K562 (cell line): ENCODE measurements around the gene FRMD4A. TPM values are rescaled to one million over a fixed set of nuclear protein-coding genes. Genes with fewer than 3 reads are reported as not detected.

ENCODE experiments used
- ATAC-seq: fragments of 200-7000 bp; cut with Tn5 transposase; 3 replicates; pipeline ENCODE4 v1.9.1; 2020; ENCODE audit warnings: moderate library complexity
- BruUV-seq: library from RNA; stranded (reverse); fragments of 400-500 nt; replicated peaks from 2 replicates; lab custom pipeline; 2021; lab: Mats Ljungman, UMichigan
- CTCF ChIA-PET: fragments of 300-600 bp; formaldehyde crosslinking; extraction: SDS; loops from one replicate; lab custom pipeline; 2021; ENCODE audit warnings: low intra/inter-chr PET ratio; lab: Yijun Ruan, JAX
- POLR2A ChIA-PET: fragments of 300-600, 350-650 bp; sonication (Branson Sonifier 250); formaldehyde crosslinking; extraction: SDS; loops from one replicate; lab custom pipeline; 2021; ENCODE audit warnings: antibody characterized with exemption, inconsistent platforms; lab: Yijun Ruan, JAX
- DNase-seq, 4 experiments: peaks; one replicate each; pipeline versions ENCODE4 v3.0.0 to v3.0.0-alpha.2; 2011 to 2018; ENCODE audit warnings: low spot score in 3 of 4, mixed read lengths in 3 of 4; ENCODE audit errors: extremely low read depth in 1 of 4
- FAIRE-seq: peaks from 2 replicates; lab custom pipeline; 2011; peaks lifted over from hg19 to GRCh38; lab: Jason Lieb, UNC
- H2AFZ ChIP-seq: 2 replicates; pipeline ENCODE4 v1.6.0; 2011; ENCODE audit warnings: low read depth, low read length, control low read depth, inconsistent platforms
- H3K27ac ChIP-seq: fragments of 200-600 bp; 3 replicates; pipeline ENCODE4 v1.8.0; 2011; ENCODE audit warnings: low read depth, mild to moderate bottlenecking, control low read depth, inconsistent platforms, low read length, moderate library complexity, mixed read lengths; ENCODE audit errors: extremely low read depth
- H3K27me3 ChIP-seq, 2 experiments: fragments of 300-600 bp in 1 of 2; 2 replicates in 1 of 2; 3 replicates in 1 of 2; pipeline versions ENCODE4 v1.6.0 to v1.8.0; 2011; ENCODE audit warnings: inconsistent platforms in 2 of 2, low read length in 2 of 2, mild to moderate bottlenecking in 1 of 2, mixed read lengths in 1 of 2, moderate library complexity in 1 of 2; ENCODE audit not compliant: control insufficient read depth in 2 of 2, insufficient read depth in 2 of 2
- H3K36me3 ChIP-seq: fragments of 300-600 bp; 3 replicates; pipeline ENCODE4 v1.8.0; 2011; ENCODE audit warnings: mild to moderate bottlenecking, low read length, inconsistent platforms; ENCODE audit not compliant: control insufficient read depth, insufficient read depth
- H3K4me1 ChIP-seq, 2 experiments: fragments of 200-600 bp in 1 of 2; replicated peaks in 1 of 2; 2 replicates in 1 of 2; 3 replicates in 1 of 2; pipeline versions ENCODE4 v1.5.1 to v1.8.0; 2011; ENCODE audit warnings: inconsistent platforms in 2 of 2, low read length in 2 of 2, mild to moderate bottlenecking in 1 of 2, mixed read lengths in 1 of 2, moderate library complexity in 1 of 2; ENCODE audit not compliant: control insufficient read depth in 2 of 2, insufficient read depth in 2 of 2
- H3K4me2 ChIP-seq: 2 replicates; pipeline ENCODE4 v1.6.1; 2011; ENCODE audit warnings: low read length, control low read depth, inconsistent platforms, mixed read lengths; ENCODE audit not compliant: insufficient read depth
- H3K4me3 ChIP-seq: fragments of 200-600 bp; sonication (generic), shearing (Covaris generic); 2 replicates; pipeline ENCODE4 v1.5.1; 2016; ENCODE audit warnings: control low read depth, inconsistent platforms
- H3K79me2 ChIP-seq: fragments of 200-600 bp; 3 replicates; pipeline ENCODE4 v1.8.0; 2011; ENCODE audit warnings: low read length, inconsistent platforms; ENCODE audit not compliant: control insufficient read depth, insufficient read depth
- H3K9ac ChIP-seq, 2 experiments: 2 replicates each; pipeline versions ENCODE4 v1.6.0 to v1.6.1; 2011; ENCODE audit warnings: low read depth in 2 of 2, low read length in 2 of 2, control low read depth in 1 of 2, inconsistent platforms in 1 of 2, mild to moderate bottlenecking in 1 of 2, mixed read lengths in 1 of 2; ENCODE audit not compliant: insufficient read depth in 1 of 2
- H3K9me1 ChIP-seq: one replicate; pipeline ENCODE4 v1.6.0; 2011; ENCODE audit warnings: inconsistent platforms, mild to moderate bottlenecking, low read length, moderate library complexity; ENCODE audit not compliant: control insufficient read depth, insufficient read depth
- H3K9me3 ChIP-seq: replicated peaks from 2 replicates; pipeline ENCODE4 v1.5.1; 2011; ENCODE audit warnings: low read depth, low read length, inconsistent platforms; ENCODE audit not compliant: control insufficient read depth, insufficient read depth
- H4K20me1 ChIP-seq: replicated peaks from 2 replicates; pipeline ENCODE4 v1.6.1; 2011; ENCODE audit warnings: low read length, inconsistent platforms, mixed read lengths; ENCODE audit not compliant: control insufficient read depth, insufficient read depth
- C11orf30 ChIP-seq: fragments of 450-650 bp; IDR thresholded peaks from 2 replicates; pipeline ENCODE4 v1.6.1; 2016; ENCODE audit warnings: low read depth, mild to moderate bottlenecking
- ETV1 ChIP-seq: fragments of 450-650 bp; conservative IDR thresholded peaks from 2 replicates; pipeline ENCODE4 v1.6.1; 2016; ENCODE audit warnings: missing genetic modification characterization, control low read depth, low read depth, missing compliant biosample characterization
- GATAD2B ChIP-seq: fragments of 450-650 bp; IDR thresholded peaks from 2 replicates; pipeline ENCODE4 v1.6.1; 2017; ENCODE audit warnings: mild to moderate bottlenecking, borderline replicate concordance
- MAFF ChIP-seq: IDR thresholded peaks from 2 replicates; pipeline ENCODE4 v1.6.1; 2012; ENCODE audit warnings: low read length, improper control_type of control experiment
- MAFG ChIP-seq: fragments of 450-650 bp; conservative IDR thresholded peaks from 2 replicates; pipeline ENCODE4 v1.6.1; 2016; ENCODE audit warnings: missing genetic modification characterization, missing compliant biosample characterization
- MAFK ChIP-seq: IDR thresholded peaks from 2 replicates; pipeline ENCODE4 v1.6.1; 2011; ENCODE audit warnings: low read length, improper control_type of control experiment
- RB1 ChIP-seq: fragments of 450-650 bp; IDR thresholded peaks from 2 replicates; pipeline ENCODE4 v1.6.1; 2017; ENCODE audit warnings: low read depth, mild to moderate bottlenecking
- XRCC5 ChIP-seq: fragments of 200-400 bp; formaldehyde crosslinking; IDR thresholded peaks from 2 replicates; pipeline ENCODE4 v1.6.1; 2017; ENCODE audit warnings: low read depth, mild to moderate bottlenecking, low read length
- ZNF316 ChIP-seq: fragments of 450-650 bp; IDR thresholded peaks from 2 replicates; pipeline ENCODE4 v1.6.1; 2016
- WGBS: fragments of 100-300 bp; shearing (Covaris generic); methylation state at CpG from one replicate; pipeline ENCODE4 v1.1.6; 2016; ENCODE audit warnings: low coverage, mixed read lengths; ENCODE audit not compliant: insufficient coverage; ENCODE audit errors: missing lambda C conversion rate; 5-methylcytosine and 5-hydroxymethylcytosine counted together
- in situ Hi-C: fragments of 300-500 bp; cut with MboI; formaldehyde crosslinking; loops from 4 replicates; pipeline ENCODE4 v1.15.0; 2018; ENCODE audit warnings: inconsistent platforms, mixed read lengths
- intact Hi-C: fragments of 100-400 bp; cut with micrococcal nuclease; formaldehyde crosslinking; loops from 2 replicates; pipeline ENCODE4 v1.14.2; 2022
- polyA plus RNA-seq, 8 experiments: library from polyadenylated mRNA; depleted of rRNA in 4 of 8; stranded (reverse) in 5 of 8; unstranded in 3 of 8; fragments of >200 nt; fragmentation: Nextera tagmentation in 2 of 8; fragmentation: Illumina TruSeq in 1 of 8; extraction: Ambion mirVana in 2 of 8; extraction: Trizol in 1 of 8; gene quantifications; 2 replicates each; pipeline versions ENCODE4 v1.2.1 to v1.2.3, GENCODE V29; 2011 to 2014; ENCODE audit warnings: inconsistent platforms in 1 of 8, missing spikeins in 1 of 8
- total RNA-seq, 7 experiments: library from RNA; depleted of rRNA in 6 of 7; stranded (reverse); fragments of >200 nt in 6 of 7; fragmentation: Illumina TruSeq in 2 of 7; extraction: Trizol in 2 of 7; gene quantifications; 2 replicates each; pipeline versions ENCODE4 v1.2.1 to v1.2.3, GENCODE V29; 2011 to 2021; ENCODE audit warnings: low replicate concordance in 1 of 7
- TF ChIP-seq, protein P1 (sequence below): fragments of 450-650 bp; IDR thresholded peaks from 2 replicates; pipeline ENCODE4 v1.6.1; 2016; ENCODE audit warnings: borderline replicate concordance
- TF ChIP-seq, protein P2 (sequence below): fragments of 450-650 bp; IDR thresholded peaks from 2 replicates; pipeline ENCODE4 v1.6.1; 2016
- TF ChIP-seq, protein P3 (sequence below): sonication (generic); formaldehyde crosslinking; IDR thresholded peaks from 2 replicates; pipeline ENCODE4 v1.8.0; 2022; ENCODE audit warnings: missing genetic modification reagents, mild to moderate bottlenecking, moderate library complexity, borderline replicate concordance

FRMD4A gene
- total and polyA plus RNA-seq, 9 of the 15 experiments (the other 6 are each of a cell fraction or from before 2014, with no cell fraction given) = 0.80 to 5.2 (median 3.0) TPM

DNA sequence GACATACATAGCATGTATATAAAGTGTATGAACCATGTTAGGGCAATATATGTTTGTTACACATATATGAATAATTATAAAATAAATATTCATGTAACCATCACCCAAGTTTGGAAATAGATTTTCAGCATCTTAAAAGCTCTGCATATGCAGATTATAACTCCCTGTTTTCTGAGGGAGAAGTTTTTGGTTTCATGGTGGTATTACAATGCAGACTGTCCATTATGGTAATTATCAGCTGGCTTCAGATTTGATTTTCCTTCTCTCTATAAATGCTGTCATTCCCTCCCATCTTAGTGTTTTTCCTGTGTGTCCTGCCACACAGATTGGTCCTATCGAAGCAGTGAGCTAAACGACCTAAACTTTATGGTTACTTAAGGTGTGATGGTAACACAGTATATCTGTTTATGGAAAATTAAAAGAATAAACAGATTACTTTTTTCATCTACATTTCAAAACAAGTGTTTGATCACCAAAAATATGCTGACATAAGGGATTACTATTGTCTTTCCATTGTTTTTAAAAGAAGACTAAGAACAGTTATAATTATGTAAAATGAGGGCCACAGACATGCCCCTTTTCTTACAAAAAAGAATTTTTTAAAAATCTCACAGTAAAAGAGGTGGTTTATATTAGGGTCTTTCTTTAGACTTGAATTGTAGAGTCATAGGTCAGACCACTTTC is 726.2 kb downstream of the FRMD4A start:
- 54% methylated on average over 2 of the region's 2 CpGs for WGBS
- Histone ChIP-seq H3K4me2 (no peak overlapping the region), H3K27me3 (no peaks in the 10 kb centered on the region), H4K20me1 (0 out of 2 replicates have a peak, but pooled peaks cover 4% of the 10 kb centered on the region), H3K9me1 (no peaks in the 10 kb centered on the region), H3K9me3 (no peaks in the 10 kb centered on the region), H3K79me2 (no peaks in the 10 kb centered on the region), H2AFZ (no peak overlapping the region), H3K27ac (no peak overlapping the region)
- no TSS peak for BruUV-seq
- in situ Hi-C loops = no loop called here
- ATAC-seq = no peak
- CTCF ChIA-PET = no interaction called here
- intact Hi-C loops = no loop called here
- TF ChIP-seq RB1 (no peak), ZNF316 (peak; percentile 92), MAFF (peak; percentile 83), ETV1 (tag) (no peak), GATAD2B (no peak), XRCC5 (no peak), MAFG (tag) (peak; percentile 65), C11orf30 (peak; percentile 79), MAFK (peak; percentile 88)
- TF ChIP-seq, protein P1, sequence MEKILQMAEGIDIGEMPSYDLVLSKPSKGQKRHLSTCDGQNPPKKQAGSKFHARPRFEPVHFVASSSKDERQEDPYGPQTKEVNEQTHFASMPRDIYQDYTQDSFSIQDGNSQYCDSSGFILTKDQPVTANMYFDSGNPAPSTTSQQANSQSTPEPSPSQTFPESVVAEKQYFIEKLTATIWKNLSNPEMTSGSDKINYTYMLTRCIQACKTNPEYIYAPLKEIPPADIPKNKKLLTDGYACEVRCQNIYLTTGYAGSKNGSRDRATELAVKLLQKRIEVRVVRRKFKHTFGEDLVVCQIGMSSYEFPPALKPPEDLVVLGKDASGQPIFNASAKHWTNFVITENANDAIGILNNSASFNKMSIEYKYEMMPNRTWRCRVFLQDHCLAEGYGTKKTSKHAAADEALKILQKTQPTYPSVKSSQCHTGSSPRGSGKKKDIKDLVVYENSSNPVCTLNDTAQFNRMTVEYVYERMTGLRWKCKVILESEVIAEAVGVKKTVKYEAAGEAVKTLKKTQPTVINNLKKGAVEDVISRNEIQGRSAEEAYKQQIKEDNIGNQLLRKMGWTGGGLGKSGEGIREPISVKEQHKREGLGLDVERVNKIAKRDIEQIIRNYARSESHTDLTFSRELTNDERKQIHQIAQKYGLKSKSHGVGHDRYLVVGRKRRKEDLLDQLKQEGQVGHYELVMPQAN = no peak
- TF ChIP-seq, protein P2, sequence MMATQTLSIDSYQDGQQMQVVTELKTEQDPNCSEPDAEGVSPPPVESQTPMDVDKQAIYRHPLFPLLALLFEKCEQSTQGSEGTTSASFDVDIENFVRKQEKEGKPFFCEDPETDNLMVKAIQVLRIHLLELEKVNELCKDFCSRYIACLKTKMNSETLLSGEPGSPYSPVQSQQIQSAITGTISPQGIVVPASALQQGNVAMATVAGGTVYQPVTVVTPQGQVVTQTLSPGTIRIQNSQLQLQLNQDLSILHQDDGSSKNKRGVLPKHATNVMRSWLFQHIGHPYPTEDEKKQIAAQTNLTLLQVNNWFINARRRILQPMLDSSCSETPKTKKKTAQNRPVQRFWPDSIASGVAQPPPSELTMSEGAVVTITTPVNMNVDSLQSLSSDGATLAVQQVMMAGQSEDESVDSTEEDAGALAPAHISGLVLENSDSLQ = no peak
- TF ChIP-seq, protein P3, sequence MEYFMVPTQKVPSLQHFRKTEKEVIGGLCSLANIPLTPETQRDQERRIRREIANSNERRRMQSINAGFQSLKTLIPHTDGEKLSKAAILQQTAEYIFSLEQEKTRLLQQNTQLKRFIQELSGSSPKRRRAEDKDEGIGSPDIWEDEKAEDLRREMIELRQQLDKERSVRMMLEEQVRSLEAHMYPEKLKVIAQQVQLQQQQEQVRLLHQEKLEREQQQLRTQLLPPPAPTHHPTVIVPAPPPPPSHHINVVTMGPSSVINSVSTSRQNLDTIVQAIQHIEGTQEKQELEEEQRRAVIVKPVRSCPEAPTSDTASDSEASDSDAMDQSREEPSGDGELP (CRISPR knock-in tag) = no peak
- TF ChIP-seq, all 486 proteins: peak for 5
- H3K4me3 ChIP-seq = no peak overlapping the region
- no peaks in the 10 kb centered on the region for H3K4me1 ChIP-seq
- DNase-seq (no peak), FAIRE-seq (no peak)
- H3K36me3 ChIP-seq = peaks cover 18% of the 10 kb centered on the region; the same call in 2 of the 3 replicates
- POLR2A ChIA-PET = interaction anchor here (1.3 to 1.7 kb wide), 2 partner anchors 13 to 30 kb away, joined by 3 read pairs; no protein-coding TSS in a partner anchor
- H3K9ac ChIP-seq = no peak overlapping the region
